Naive thymus-derived CD4-positive, alpha-beta T cell (primary cell): Measurements from ENCODE around the gene GPX6. TPM values are rescaled to one million over a fixed set of nuclear protein-coding genes. Genes with fewer than 3 reads are reported as not detected.

Experiments used
- ATAC-seq: fragments of 150-1000 bp; cut with Tn5 transposase; 2 replicates; pipeline ENCODE4 v1.10.0; 2021; ENCODE audit warnings: mild to moderate bottlenecking, moderate library complexity
- CTCF ChIA-PET: fragments of 350-600 bp; sonication (Branson Sonifier 250); formaldehyde crosslinking; loops from one replicate; lab custom pipeline; 2021; ENCODE audit warnings: antibody characterized with exemption; lab: Charles Lee
- POLR2A ChIA-PET: fragments of 350-600 bp; sonication (Branson Sonifier 250); formaldehyde crosslinking; loops from one replicate; lab custom pipeline; 2021; ENCODE audit warnings: antibody characterized with exemption, inconsistent platforms; lab: Charles Lee
- DNase-seq, 9 donors: peaks; one replicate each; pipeline versions ENCODE4 v3.0.0 to v3.0.0-alpha.2; 2020 to 2022; ENCODE audit warnings: mixed read lengths in 1 of 9
- H3K27ac ChIP-seq: one replicate; pipeline ENCODE4 v1.7.0; 2013; ENCODE audit warnings: mild to moderate bottlenecking, low read depth, low read length, moderate library complexity
- H3K27me3 ChIP-seq, 2 donors: one replicate each; pipeline ENCODE4 v1.7.0; 2013; ENCODE audit warnings: low read length in 2 of 2, mild to moderate bottlenecking in 2 of 2, moderate library complexity in 2 of 2; ENCODE audit not compliant: control insufficient read depth in 2 of 2, insufficient read depth in 2 of 2
- H3K36me3 ChIP-seq, 3 experiments: 1 replicate in 2 of 3; 2 replicates in 1 of 3; pipeline ENCODE4 v1.7.0; 2013; ENCODE audit warnings: low read length in 3 of 3, mild to moderate bottlenecking in 3 of 3, moderate library complexity in 1 of 3; ENCODE audit not compliant: insufficient read depth in 3 of 3, control insufficient read depth in 2 of 3
- H3K4me1 ChIP-seq, 2 donors: one replicate each; pipeline ENCODE4 v1.7.0; 2013; ENCODE audit warnings: low read length in 2 of 2, mild to moderate bottlenecking in 2 of 2, moderate library complexity in 1 of 2; ENCODE audit not compliant: control insufficient read depth in 2 of 2, insufficient read depth in 2 of 2
- H3K4me3 ChIP-seq: 2 replicates; pipeline ENCODE4 v1.7.0; 2013; ENCODE audit warnings: mild to moderate bottlenecking, low read length
- H3K9me3 ChIP-seq, 3 experiments: 1 replicate in 2 of 3; 2 replicates in 1 of 3; pipeline ENCODE4 v1.7.0; 2013; ENCODE audit warnings: low read length in 3 of 3; ENCODE audit not compliant: control insufficient read depth in 2 of 3
- H3K27ac Mint-ChIP-seq, 9 donors: one replicate each; pipeline ENCODE4 v1.8.0; 2020 to 2022; ENCODE audit warnings: mixed read lengths in 9 of 9, mild to moderate bottlenecking in 8 of 9, moderate library complexity in 5 of 9, inconsistent platforms in 2 of 9
- H3K27me3 Mint-ChIP-seq, 5 donors: one replicate each; pipeline ENCODE4 v1.8.0; 2021 to 2022; ENCODE audit warnings: mixed read lengths in 5 of 5, mild to moderate bottlenecking in 1 of 5
- H3K36me3 Mint-ChIP-seq, 5 donors: one replicate each; pipeline ENCODE4 v1.8.0; 2020 to 2022; ENCODE audit warnings: mixed read lengths in 5 of 5, mild to moderate bottlenecking in 3 of 5, inconsistent platforms in 1 of 5
- H3K4me1 Mint-ChIP-seq, 7 donors: one replicate each; pipeline ENCODE4 v1.8.0; 2020 to 2022; ENCODE audit warnings: mixed read lengths in 7 of 7, mild to moderate bottlenecking in 3 of 7, inconsistent platforms in 1 of 7
- H3K4me3 Mint-ChIP-seq, 10 donors: one replicate each; pipeline ENCODE4 v1.8.0; 2020 to 2022; ENCODE audit warnings: mild to moderate bottlenecking in 10 of 10, mixed read lengths in 10 of 10, moderate library complexity in 6 of 10, inconsistent platforms in 2 of 10
- H3K9me3 Mint-ChIP-seq, 11 donors: one replicate each; pipeline ENCODE4 v1.8.0; 2020 to 2022; ENCODE audit warnings: mixed read lengths in 11 of 11, mild to moderate bottlenecking in 4 of 11, inconsistent platforms in 1 of 11, moderate library complexity in 1 of 11
- intact Hi-C, 2 donors: fragments of 100-400 bp; cut with micrococcal nuclease; formaldehyde crosslinking; loops; one replicate each; pipeline ENCODE4 v1.15.1; 2023
- polyA plus RNA-seq, 2 donors: library from polyadenylated mRNA; unstranded; fragments of 300-500 nt; fragmentation: Illumina TruSeq; gene quantifications; one replicate each; pipeline ENCODE4 v1.2.3, GENCODE V29; 2021
- total RNA-seq, 6 experiments: library from RNA in 5 of 6; stranded (reverse) in 5 of 6; gene quantifications; 1 replicate in 5 of 6; 2 replicates in 1 of 6; pipeline ENCODE4 v1.2.3 and lab custom pipeline; 2021 to 2026

GPX6 gene
- total and polyA plus RNA-seq, 7 experiments from 2014 or later = not detected

GRCh38 chr6:28489366-28490204 lies 26.0 kb downstream of the GPX6 start:
- Histone ChIP-seq H3K4me3 (peak overlapping the region; percentile 42), H3K27ac (peak overlapping the region; percentile 67), H3K36me3 (no peaks in the 10 kb centered on the region), H3K4me1 (peaks cover 0 to 14% of the 10 kb centered on the region in 2 donors), H3K9me3 (no peaks in the 10 kb centered on the region), H3K27me3 (peaks cover 0 to 4% of the 10 kb centered on the region in 2 donors)
- ChIA-PET CTCF (no interaction called here), POLR2A (interaction anchor here (0.6 to 1.2 kb wide), 3 partner anchors 91 to 405 kb away, joined by 3 read pairs; no protein-coding TSS in a partner anchor)
- intact Hi-C loops = loop anchor here (1.0 to 2.0 kb wide), 8 partner anchors 15 to 91 kb away; partner anchors contain the start of gene ZSCAN12 (in 2 of the 2)
- H3K9me3 Mint-ChIP-seq = peaks cover 0 to 32% (median 4%) of the 10 kb centered on the region in 11 donors
- ATAC-seq (peak; percentile 75), DNase-seq (peak; percentile 25 to 49 (median 39))
- peaks cover 17 to 73% (median 63%) of the 10 kb centered on the region in 5 donors for H3K27me3 Mint-ChIP-seq
- peaks cover 0 to 8% (median 3%) of the 10 kb centered on the region in 5 donors for H3K36me3 Mint-ChIP-seq
- peak overlapping the region; percentile 75 to 90 (median 82) for H3K27ac Mint-ChIP-seq
- peaks cover 16 to 32% (median 20%) of the 10 kb centered on the region in 7 donors for H3K4me1 Mint-ChIP-seq
- peak overlapping the region; percentile 78 to 88 (median 83) for H3K4me3 Mint-ChIP-seq

- ATAC-seq (peak; percentile 15), DNase-seq (peak in 7 of 9 donors; percentile 30 to 57 (median 46))
- Histone ChIP-seq H3K27ac (peak overlapping the region; percentile 67), H3K36me3 (no peaks in the 10 kb centered on the region), H3K4me1 (peaks cover 0 to 14% of the 10 kb centered on the region in 2 donors), H3K4me3 (peak overlapping the region; percentile 42), H3K27me3 (peaks cover 0 to 4% of the 10 kb centered on the region in 2 donors), H3K9me3 (no peaks in the 10 kb centered on the region)
- Mint-ChIP-seq H3K4me3 (peak overlapping the region; percentile 78 to 88 (median 83)), H3K36me3 (peaks cover 0 to 8% (median 3%) of the 10 kb centered on the region in 5 donors), H3K27ac (peak overlapping the region; percentile 75 to 90 (median 82)), H3K27me3 (peaks cover 17 to 73% (median 60%) of the 10 kb centered on the region in 5 donors), H3K9me3 (peaks cover 0 to 32% (median 5%) of the 10 kb centered on the region in 11 donors), H3K4me1 (peaks cover 16 to 32% (median 20%) of the 10 kb centered on the region in 7 donors)
- ChIA-PET POLR2A (interaction anchor here (0.6 to 1.2 kb wide), 4 partner anchors 19 to 406 kb away, joined by 3 read pairs; no protein-coding TSS in a partner anchor), CTCF (no interaction called here)
- intact Hi-C loops = loop anchor here (1.0 to 2.0 kb wide), 7 partner anchors 15 to 92 kb away; partner anchors contain the start of gene ZSCAN12 (in 1 of the 2)
Measured at GRCh38 chr6:28488916-28489365, 26.7 kb downstream of the GPX6 start.

GRCh38 chr6:28486988-28487742 lies 28.4 kb downstream of the GPX6 start:
- no peak overlapping the region for H3K4me3 ChIP-seq
- POLR2A ChIA-PET = interaction anchor here (0.8 kb wide), 1 partner anchor 376 kb away, joined by 3 read pairs; no protein-coding TSS in a partner anchor
- peaks cover 0 to 4% of the 10 kb centered on the region in 2 donors for H3K27me3 ChIP-seq

GRCh38 chr6:28486533-28486932 lies 29.1 kb downstream of the GPX6 start:
- H3K27ac ChIP-seq = no peak overlapping the region
- intact Hi-C loops = no loop called here
- Mint-ChIP-seq H3K4me3 (no peak overlapping the region), H3K27ac (no peak overlapping the region), H3K9me3 (peaks cover 0 to 32% (median 4%) of the 10 kb centered on the region in 11 donors), H3K36me3 (peaks cover 0 to 8% (median 3%) of the 10 kb centered on the region in 5 donors), H3K27me3 (peaks cover 19 to 73% (median 59%) of the 10 kb centered on the region in 5 donors), H3K4me1 (peaks cover 13 to 26% (median 20%) of the 10 kb centered on the region in 7 donors)
- DNase-seq (no peak), ATAC-seq (no peak)
- no peaks in the 10 kb centered on the region for H3K36me3 ChIP-seq
- H3K4me3 ChIP-seq = no peak overlapping the region
- H3K9me3 ChIP-seq = no peaks in the 10 kb centered on the region
- CTCF ChIA-PET = no interaction called here
- peaks cover 0 to 4% of the 10 kb centered on the region in 2 donors for H3K27me3 ChIP-seq
- peaks cover 0 to 14% of the 10 kb centered on the region in 2 donors for H3K4me1 ChIP-seq
- POLR2A ChIA-PET = no interaction called here

More at GRCh38 chr6:28486988-28487742, 28.4 kb downstream of the GPX6 start:
- Histone ChIP-seq H3K4me1 (peaks cover 0 to 14% of the 10 kb centered on the region in 2 donors), H3K9me3 (no peaks in the 10 kb centered on the region), H3K27ac (no peak overlapping the region), H3K36me3 (no peaks in the 10 kb centered on the region)
- peaks cover 16 to 32% (median 20%) of the 10 kb centered on the region in 7 donors for H3K4me1 Mint-ChIP-seq
- peaks cover 0 to 32% (median 4%) of the 10 kb centered on the region in 11 donors for H3K9me3 Mint-ChIP-seq
- H3K27ac Mint-ChIP-seq = no peak overlapping the region
- intact Hi-C loops = no loop called here
- H3K27me3 Mint-ChIP-seq = peaks cover 19 to 73% (median 60%) of the 10 kb centered on the region in 5 donors
- peaks cover 0 to 8% (median 3%) of the 10 kb centered on the region in 5 donors for H3K36me3 Mint-ChIP-seq
- H3K4me3 Mint-ChIP-seq = no peak overlapping the region
- ATAC-seq (no peak), DNase-seq (no peak)
- CTCF ChIA-PET = interaction anchor here (0.7 kb wide), 1 partner anchor 9 kb away, joined by 3 read pairs; no protein-coding TSS in a partner anchor

- H3K36me3 Mint-ChIP-seq = peaks cover 0 to 8% (median 1%) of the 10 kb centered on the region in 5 donors
- Histone ChIP-seq H3K4me3 (no peak overlapping the region), H3K36me3 (no peaks in the 10 kb centered on the region), H3K4me1 (peaks cover 0 to 14% of the 10 kb centered on the region in 2 donors), H3K9me3 (no peaks in the 10 kb centered on the region), H3K27ac (no peak overlapping the region), H3K27me3 (peaks cover 0 to 4% of the 10 kb centered on the region in 2 donors)
- ChIA-PET POLR2A (no interaction called here), CTCF (no interaction called here)
- no peak overlapping the region for H3K4me3 Mint-ChIP-seq
- peaks cover 25 to 76% (median 61%) of the 10 kb centered on the region in 5 donors for H3K27me3 Mint-ChIP-seq
- H3K4me1 Mint-ChIP-seq = peaks cover 8 to 21% (median 16%) of the 10 kb centered on the region in 7 donors
- H3K9me3 Mint-ChIP-seq = peaks cover 0 to 32% (median 4%) of the 10 kb centered on the region in 11 donors
- ATAC-seq (no peak), DNase-seq (no peak)
- H3K27ac Mint-ChIP-seq = no peak overlapping the region
- intact Hi-C loops = no loop called here
Measured at GRCh38 chr6:28485482-28485881, 30.1 kb downstream of the GPX6 start.
